ENCODE measurements around the gene YES1.
"Not testable (repeated sequence)": the region's sequence is repeated elsewhere in the genome, so short reads cannot be mapped to it uniquely, and the experiment has no call there.

YES1 gene

GRCh38 chr18:820591-821165 is 8.6 kb upstream of the YES1 start:
- DNase-seq = no peak

GRCh38 chr18:816869-817268 is 4.8 kb upstream of the YES1 start:
- no peak for DNase-seq

- DNase-seq = no peak
Observed at GRCh38 chr18:816088-816653, 4.1 kb upstream of the YES1 start.

GRCh38 chr18:815353-815752 is 3.3 kb upstream of the YES1 start:
- DNase-seq = no peak

GRCh38 chr18:814300-815084 is 2.5 kb upstream of the YES1 start:
- no peak for DNase-seq

- DNase-seq = no peak
Observed at GRCh38 chr18:813172-814071, 1.4 kb upstream of the YES1 start.

GRCh38 chr18:812376-813171 is 532 bp upstream of the YES1 start:
- DNase-seq = no peak

- DNase-seq = no peak
Observed at GRCh38 chr18:811182-811891, 705 bp downstream of the YES1 start.

- no peak for DNase-seq
Observed at GRCh38 chr18:809985-810642, 1.9 kb downstream of the YES1 start.

GRCh38 chr18:809228-809627 is 2.8 kb downstream of the YES1 start:
- not testable (repeated sequence) for DNase-seq

GRCh38 chr18:808502-808901 is 3.5 kb downstream of the YES1 start:
- DNase-seq = no peak

- no peak for DNase-seq
Observed at GRCh38 chr18:808086-808485, 4.0 kb downstream of the YES1 start.

GRCh38 chr18:805755-806110 is 6.3 kb downstream of the YES1 start:
- no peak for DNase-seq

- DNase-seq = no peak
Observed at GRCh38 chr18:805008-805754, 6.9 kb downstream of the YES1 start.

GRCh38 chr18:801137-801536 is 10.9 kb downstream of the YES1 start:
- DNase-seq = no peak

- DNase-seq = no peak
Observed at GRCh38 chr18:799943-800342, 12.1 kb downstream of the YES1 start.

- DNase-seq = not testable (repeated sequence)
Observed at GRCh38 chr18:795383-795782, 16.7 kb downstream of the YES1 start.

GRCh38 chr18:789397-789796 is 22.6 kb downstream of the YES1 start:
- no peak for DNase-seq

- no peak for DNase-seq
Observed at GRCh38 chr18:785242-785641, 26.8 kb downstream of the YES1 start.

- DNase-seq = no peak
Observed at GRCh38 chr18:784470-785172, 27.4 kb downstream of the YES1 start.

Data from cerebellar nuclear complex (tissue), 1 donor.